ENCODE measurements around the gene CCNB1IP1.
"Not testable (repeated sequence)": the region's sequence is repeated elsewhere in the genome, so short reads cannot be mapped to it uniquely, and the experiment has no call there.

Gene CCNB1IP1

GRCh38 chr14:20332788-20333493 lies at the start of gene CCNB1IP1:
Gene CCNB1IP1, minus strand, starts transcription at chr14:20333279. Its CDS starts 16,756 bp downstream, at chr14:20316523.
- DNase-seq: peak; percentile 23 to 87

- no peak for DNase-seq
These were observed 49.4 kb upstream of the CCNB1IP1 start for GRCh38 chr14:20382526-20382925.

- DNase-seq: no peak
These were observed 48.3 kb upstream of the CCNB1IP1 start for GRCh38 chr14:20381341-20381740.

- no peak for DNase-seq
These were observed 47.6 kb upstream of the CCNB1IP1 start for GRCh38 chr14:20380681-20381080.

- no peak for DNase-seq
These were observed 46.7 kb upstream of the CCNB1IP1 start for GRCh38 chr14:20379743-20380142.

- DNase-seq: no peak
These were observed 44.1 kb upstream of the CCNB1IP1 start for GRCh38 chr14:20377171-20377570.

GRCh38 chr14:20376071-20376588 lies 43.1 kb upstream of the CCNB1IP1 start:
- no peak for DNase-seq

GRCh38 chr14:20375471-20375870 lies 42.4 kb upstream of the CCNB1IP1 start:
- no peak for DNase-seq

GRCh38 chr14:20372796-20373195 lies 39.7 kb upstream of the CCNB1IP1 start:
- DNase-seq: no peak

- no peak for DNase-seq
These were observed 32.8 kb upstream of the CCNB1IP1 start for GRCh38 chr14:20365928-20366327.

GRCh38 chr14:20358474-20358873 lies 25.4 kb upstream of the CCNB1IP1 start:
- not testable (repeated sequence) for DNase-seq

GRCh38 chr14:20356422-20356821 lies 23.3 kb upstream of the CCNB1IP1 start:
- no peak for DNase-seq

GRCh38 chr14:20350860-20351259 lies 17.8 kb upstream of the CCNB1IP1 start:
- DNase-seq: peak in 1 of 2 experiments; percentile 13

- DNase-seq: no peak
These were observed 17.2 kb upstream of the CCNB1IP1 start for GRCh38 chr14:20350282-20350681.

- DNase-seq: no peak
These were observed 14.7 kb upstream of the CCNB1IP1 start for GRCh38 chr14:20347747-20348146.

GRCh38 chr14:20346713-20347112 lies 13.6 kb upstream of the CCNB1IP1 start:
- no peak for DNase-seq

- DNase-seq: no peak
These were observed 12.3 kb upstream of the CCNB1IP1 start for GRCh38 chr14:20345366-20345765.

GRCh38 chr14:20343862-20344220 lies 10.8 kb upstream of the CCNB1IP1 start:
- DNase-seq: peak in 1 of 2 experiments; percentile 45

- DNase-seq: peak; percentile 100
These were observed 10.2 kb upstream of the CCNB1IP1 start, which contains the start of gene PARP2 for GRCh38 chr14:20343092-20343861. Gene PARP2, plus strand, starts transcription at chr14:20343635. Its CDS starts 7 bp downstream, at chr14:20343642.

GRCh38 chr14:20341646-20342045 lies 8.6 kb upstream of the CCNB1IP1 start:
- DNase-seq: no peak

- not testable (repeated sequence) for DNase-seq
These were observed 8.0 kb upstream of the CCNB1IP1 start for GRCh38 chr14:20341032-20341431.

GRCh38 chr14:20334017-20334416 lies 938 bp upstream of the CCNB1IP1 start:
- DNase-seq: no peak

- DNase-seq: no peak
These were observed 389 bp upstream of the CCNB1IP1 start for GRCh38 chr14:20333494-20333841.

GRCh38 chr14:20332431-20332787 lies 670 bp downstream of the CCNB1IP1 start:
- no peak for DNase-seq

Data from SW 1271 (cell line).